Limb (tissue), 2 donors: ENCODE data around the gene TAGLN2.

Source experiments
- DNase-seq, 2 donors: peaks; one replicate each; pipeline ENCODE4 v3.0.0-alpha.2; 2016; ENCODE audit errors: extremely low spot score in 2 of 2

The TAGLN2 gene

GRCh38 chr1:159877695-159878444 lies 47.4 kb downstream of the TAGLN2 start:
- DNase-seq, result no peak

- DNase-seq, result no peak
Observed at GRCh38 chr1:159873530-159874143, 51.7 kb downstream of the TAGLN2 start.

GRCh38 chr1:159872891-159873290 lies 52.4 kb downstream of the TAGLN2 start:
- no peak for DNase-seq

GRCh38 chr1:159870704-159871103 lies 54.6 kb downstream of the TAGLN2 start:
- no peak for DNase-seq

DNA sequence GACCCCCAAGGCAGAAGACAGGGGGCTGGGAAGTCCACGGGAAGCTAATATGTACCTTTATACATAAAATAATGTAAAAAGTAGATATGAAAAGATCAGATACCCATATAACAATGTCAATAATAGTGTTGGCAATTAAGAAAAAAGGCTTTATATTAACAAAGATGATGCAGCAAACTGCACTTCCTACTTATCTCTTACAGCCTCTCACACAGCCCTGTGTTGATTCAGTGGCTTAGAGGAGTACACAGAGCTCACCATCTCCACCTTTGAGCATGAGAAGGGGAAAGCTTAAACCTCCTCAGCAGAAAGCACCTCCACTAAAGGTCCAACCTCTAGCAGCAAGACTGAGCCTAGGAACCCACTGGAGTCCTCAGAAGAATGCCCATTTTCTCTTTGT lies 55.7 kb downstream of the TAGLN2 start:
- no peak for DNase-seq

- DNase-seq, result no peak
Observed at GRCh38 chr1:159869173-159869572, 56.1 kb downstream of the TAGLN2 start.

DNA sequence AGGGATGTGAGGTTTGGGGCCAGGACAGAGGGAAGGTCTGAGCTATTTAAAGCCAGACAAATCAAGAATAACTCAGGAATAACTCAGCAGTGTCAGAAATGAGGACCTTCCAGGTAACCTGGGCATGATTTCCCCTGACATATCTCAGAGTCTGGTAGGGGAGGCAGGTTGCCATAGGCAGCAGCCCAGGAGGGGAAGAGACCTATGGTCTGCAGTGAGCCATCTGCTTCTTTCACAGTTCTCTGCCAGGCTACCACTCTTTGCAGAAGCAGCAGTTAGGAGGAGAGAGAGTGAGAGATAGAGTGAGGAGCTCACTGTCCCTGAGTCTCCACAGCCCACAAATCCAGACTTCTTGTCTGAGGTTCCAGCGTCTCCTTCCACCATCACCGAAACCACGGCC lies 56.5 kb downstream of the TAGLN2 start:
- no peak for DNase-seq
